ENCODE data around the gene SYNPO.

The SYNPO gene

GRCh38 chr5:150605546-150605945, 34.9 kb upstream of the SYNPO start:
- CTCF ChIA-PET, result no interaction called here
- POLR2A ChIA-PET, result interaction anchor here (1.5 kb wide), 1 partner anchor 14 kb away, joined by 4 read pairs; no protein-coding TSS in a partner anchor
- no peak for DNase-seq (ENCODE audit: extremely low spot score)
- no peak for TF ChIP-seq FOXA1 (IDR thresholded peaks at IDR 0.05)
- TF ChIP-seq BHLHE40 (IDR thresholded peaks at IDR 0.05; ENCODE audit: borderline replicate concordance), result no peak
- TF ChIP-seq ZNF384 (IDR thresholded peaks at IDR 0.05), result no peak
- TF ChIP-seq SUZ12 (IDR thresholded peaks at IDR 0.05), result no peak
- TF ChIP-seq PKNOX1 (IDR thresholded peaks at IDR 0.05), result no peak
- TF ChIP-seq FOXK2 (IDR thresholded peaks at IDR 0.05), result no peak
- no peak for TF ChIP-seq FOXM1 (IDR thresholded peaks at IDR 0.05; ENCODE audit: borderline replicate concordance)
- TF ChIP-seq HDGF (IDR thresholded peaks at IDR 0.05; ENCODE audit: borderline replicate concordance), result no peak
- TF ChIP-seq ARNT (IDR thresholded peaks at IDR 0.05), result no peak
- TF ChIP-seq ELF4 (IDR thresholded peaks at IDR 0.05), result no peak
- no peak for TF ChIP-seq L3MBTL2 (conservative IDR thresholded peaks at IDR 0.05)
- TF ChIP-seq TARDBP (IDR thresholded peaks at IDR 0.05), result no peak
- TF ChIP-seq NFRKB (IDR thresholded peaks at IDR 0.05), result no peak

- no peak for TF ChIP-seq FOXA1 (IDR thresholded peaks at IDR 0.05)
- no peak for TF ChIP-seq LEF1 (IDR thresholded peaks at IDR 0.05; ENCODE audit: borderline replicate concordance)
- TF ChIP-seq NFRKB (IDR thresholded peaks at IDR 0.05), result no peak
- no peak for TF ChIP-seq BHLHE40 (IDR thresholded peaks at IDR 0.05; ENCODE audit: borderline replicate concordance)
- no peak for TF ChIP-seq L3MBTL2 (conservative IDR thresholded peaks at IDR 0.05)
- no peak for TF ChIP-seq TARDBP (IDR thresholded peaks at IDR 0.05)
- TF ChIP-seq ZNF384 (IDR thresholded peaks at IDR 0.05), result no peak
- no peak for TF ChIP-seq HDGF (IDR thresholded peaks at IDR 0.05; ENCODE audit: borderline replicate concordance)
- no peak for TF ChIP-seq ELF4 (IDR thresholded peaks at IDR 0.05)
- TF ChIP-seq SP1 (IDR thresholded peaks at IDR 0.05), result no peak
- no peak for TF ChIP-seq SUZ12 (IDR thresholded peaks at IDR 0.05)
- no peak for TF ChIP-seq PKNOX1 (IDR thresholded peaks at IDR 0.05)
- no peak for TF ChIP-seq CTBP1 (IDR thresholded peaks at IDR 0.05; ENCODE audit: borderline replicate concordance)
- no peak for TF ChIP-seq FOXK2 (IDR thresholded peaks at IDR 0.05)
- TF ChIP-seq FOXM1 (IDR thresholded peaks at IDR 0.05; ENCODE audit: borderline replicate concordance), result no peak
- no peak for TF ChIP-seq ARNT (IDR thresholded peaks at IDR 0.05)
- DNase-seq (ENCODE audit: extremely low spot score), result no peak
- CTCF ChIA-PET, result no interaction called here
- POLR2A ChIA-PET, result interaction anchor here (1.5 kb wide), 1 partner anchor 13 kb away, joined by 4 read pairs; no protein-coding TSS in a partner anchor
Measured at GRCh38 chr5:150606476-150606875, 34.0 kb upstream of the SYNPO start.

- DNase-seq (ENCODE audit: extremely low spot score), result no peak
- CTCF ChIA-PET, result no interaction called here
- POLR2A ChIA-PET, result no interaction called here
- TF ChIP-seq ZNF384 (IDR thresholded peaks at IDR 0.05) (no peak), ARNT (IDR thresholded peaks at IDR 0.05) (no peak), FOXA1 (IDR thresholded peaks at IDR 0.05) (no peak), HDGF (IDR thresholded peaks at IDR 0.05; ENCODE audit: borderline replicate concordance) (no peak), L3MBTL2 (conservative IDR thresholded peaks at IDR 0.05) (no peak), TARDBP (IDR thresholded peaks at IDR 0.05) (no peak), FOXM1 (IDR thresholded peaks at IDR 0.05; ENCODE audit: borderline replicate concordance) (no peak), LEF1 (IDR thresholded peaks at IDR 0.05; ENCODE audit: borderline replicate concordance) (no peak), SUZ12 (IDR thresholded peaks at IDR 0.05) (no peak), FOXK2 (IDR thresholded peaks at IDR 0.05) (no peak), BHLHE40 (IDR thresholded peaks at IDR 0.05; ENCODE audit: borderline replicate concordance) (no peak), ELF4 (IDR thresholded peaks at IDR 0.05) (no peak), SP1 (IDR thresholded peaks at IDR 0.05) (no peak), PKNOX1 (IDR thresholded peaks at IDR 0.05) (no peak), NFRKB (IDR thresholded peaks at IDR 0.05) (no peak), CTBP1 (IDR thresholded peaks at IDR 0.05; ENCODE audit: borderline replicate concordance) (no peak)
Measured at GRCh38 chr5:150607105-150607504, 33.4 kb upstream of the SYNPO start.

- POLR2A ChIA-PET, result no interaction called here
- TF ChIP-seq ZNF384 (IDR thresholded peaks at IDR 0.05) (no peak), LEF1 (IDR thresholded peaks at IDR 0.05; ENCODE audit: borderline replicate concordance) (no peak), TARDBP (IDR thresholded peaks at IDR 0.05) (no peak), FOXM1 (IDR thresholded peaks at IDR 0.05; ENCODE audit: borderline replicate concordance) (no peak), FOXK2 (IDR thresholded peaks at IDR 0.05) (no peak), ARNT (IDR thresholded peaks at IDR 0.05) (no peak), SUZ12 (IDR thresholded peaks at IDR 0.05) (no peak), ELF4 (IDR thresholded peaks at IDR 0.05) (no peak), L3MBTL2 (conservative IDR thresholded peaks at IDR 0.05) (no peak), HDGF (IDR thresholded peaks at IDR 0.05; ENCODE audit: borderline replicate concordance) (no peak), PKNOX1 (IDR thresholded peaks at IDR 0.05) (no peak), SP1 (IDR thresholded peaks at IDR 0.05) (no peak), BHLHE40 (IDR thresholded peaks at IDR 0.05; ENCODE audit: borderline replicate concordance) (no peak), NFRKB (IDR thresholded peaks at IDR 0.05) (no peak)
- CTCF ChIA-PET, result no interaction called here
- no peak for DNase-seq (ENCODE audit: extremely low spot score)
Measured at GRCh38 chr5:150607991-150608390, 32.5 kb upstream of the SYNPO start.

- DNase-seq (ENCODE audit: extremely low spot score), result no peak
- ChIA-PET POLR2A (no interaction called here), CTCF (no interaction called here)
- TF ChIP-seq NFRKB (IDR thresholded peaks at IDR 0.05) (no peak), FOXM1 (IDR thresholded peaks at IDR 0.05; ENCODE audit: borderline replicate concordance) (no peak), ZNF384 (IDR thresholded peaks at IDR 0.05) (no peak), FOXK2 (IDR thresholded peaks at IDR 0.05) (no peak), L3MBTL2 (conservative IDR thresholded peaks at IDR 0.05) (no peak), ARNT (IDR thresholded peaks at IDR 0.05) (no peak), CTBP1 (IDR thresholded peaks at IDR 0.05; ENCODE audit: borderline replicate concordance) (no peak), TARDBP (IDR thresholded peaks at IDR 0.05) (no peak), BHLHE40 (IDR thresholded peaks at IDR 0.05; ENCODE audit: borderline replicate concordance) (no peak), PKNOX1 (IDR thresholded peaks at IDR 0.05) (no peak), SUZ12 (IDR thresholded peaks at IDR 0.05) (no peak), ELF4 (IDR thresholded peaks at IDR 0.05) (no peak)
Measured at GRCh38 chr5:150608991-150609390, 31.5 kb upstream of the SYNPO start.
